Islet precursor cell (in vitro differentiated cells): ENCODE measurements around the gene CSGALNACT2.

ENCODE experiments used
- DNase-seq: peaks from one replicate; pipeline ENCODE4 v3.0.0-alpha.2; 2018

The CSGALNACT2 gene

GRCh38 chr10:43190289-43190688, 52.0 kb downstream of the CSGALNACT2 start:
- DNase-seq: no peak

DNA sequence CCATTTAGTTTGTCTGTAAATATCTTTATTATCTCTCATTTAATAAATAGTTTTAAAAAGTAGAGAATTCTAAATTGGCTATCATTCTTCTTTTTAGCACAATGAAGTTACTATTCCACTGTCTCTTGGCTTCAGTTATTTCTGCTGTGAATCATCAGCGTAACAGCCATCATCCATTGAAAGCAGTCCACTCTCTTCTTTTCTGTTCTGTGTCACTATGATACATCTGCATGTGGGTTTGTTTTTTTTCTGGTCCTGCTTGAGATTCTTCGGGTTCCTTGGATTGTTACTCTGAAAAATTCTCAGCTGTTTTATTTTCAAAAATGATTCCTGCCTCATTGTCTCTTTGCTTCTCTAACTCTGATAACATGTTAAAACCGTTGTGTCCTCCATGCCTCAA, 52.5 kb downstream of the CSGALNACT2 start:
- no peak for DNase-seq

DNA sequence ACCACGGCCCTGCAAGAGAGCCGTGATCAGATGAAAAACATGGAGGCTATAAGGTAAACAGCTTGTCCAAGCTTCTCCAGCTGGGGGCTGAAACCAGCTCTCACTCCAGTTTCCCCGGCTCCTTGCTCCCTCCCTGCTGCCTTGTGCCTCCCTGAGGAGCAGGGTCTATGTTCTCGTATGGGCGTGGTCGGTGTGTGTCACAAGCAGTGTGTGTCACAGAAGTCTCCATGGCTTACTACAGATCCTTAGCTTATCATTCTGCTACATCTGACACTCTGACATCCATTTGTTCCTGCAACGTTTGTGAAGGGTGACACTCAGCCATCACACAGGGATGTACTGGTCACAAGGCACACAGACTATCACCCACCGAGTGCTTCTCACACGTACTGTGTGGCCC, 54.6 kb downstream of the CSGALNACT2 start:
- DNase-seq: no peak

GRCh38 chr10:43193496-43194080, 55.3 kb downstream of the CSGALNACT2 start:
- DNase-seq: no peak

DNA sequence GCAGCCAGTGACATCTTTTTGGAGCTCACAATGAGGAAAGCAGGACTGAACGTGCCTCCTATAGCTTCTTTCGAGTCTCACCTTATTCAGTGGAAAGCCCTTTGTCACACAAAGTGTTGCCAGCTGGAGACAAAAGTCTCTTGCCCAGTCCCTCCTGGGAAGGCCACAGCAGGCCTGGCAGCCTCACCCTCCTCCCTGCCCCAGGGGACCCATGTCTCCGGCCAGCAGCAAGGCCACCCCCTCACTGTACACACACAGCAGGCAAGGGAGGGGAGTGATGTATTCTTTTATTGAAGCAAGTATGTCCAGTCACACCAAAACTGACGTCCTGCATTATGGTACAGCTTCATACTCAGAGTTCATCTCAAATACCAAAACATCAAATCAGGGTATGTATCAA, 56.0 kb downstream of the CSGALNACT2 start:
- DNase-seq: no peak

GRCh38 chr10:43194859-43195258, 56.6 kb downstream of the CSGALNACT2 start:
- no peak for DNase-seq

GRCh38 chr10:43195557-43195956, 57.3 kb downstream of the CSGALNACT2 start:
- DNase-seq: no peak

- DNase-seq: no peak
Measured at GRCh38 chr10:43196131-43196980, 58.1 kb downstream of the CSGALNACT2 start.

- DNase-seq: peak; percentile 46
Measured at GRCh38 chr10:43196981-43197833, 59.0 kb downstream of the CSGALNACT2 start.

DNA sequence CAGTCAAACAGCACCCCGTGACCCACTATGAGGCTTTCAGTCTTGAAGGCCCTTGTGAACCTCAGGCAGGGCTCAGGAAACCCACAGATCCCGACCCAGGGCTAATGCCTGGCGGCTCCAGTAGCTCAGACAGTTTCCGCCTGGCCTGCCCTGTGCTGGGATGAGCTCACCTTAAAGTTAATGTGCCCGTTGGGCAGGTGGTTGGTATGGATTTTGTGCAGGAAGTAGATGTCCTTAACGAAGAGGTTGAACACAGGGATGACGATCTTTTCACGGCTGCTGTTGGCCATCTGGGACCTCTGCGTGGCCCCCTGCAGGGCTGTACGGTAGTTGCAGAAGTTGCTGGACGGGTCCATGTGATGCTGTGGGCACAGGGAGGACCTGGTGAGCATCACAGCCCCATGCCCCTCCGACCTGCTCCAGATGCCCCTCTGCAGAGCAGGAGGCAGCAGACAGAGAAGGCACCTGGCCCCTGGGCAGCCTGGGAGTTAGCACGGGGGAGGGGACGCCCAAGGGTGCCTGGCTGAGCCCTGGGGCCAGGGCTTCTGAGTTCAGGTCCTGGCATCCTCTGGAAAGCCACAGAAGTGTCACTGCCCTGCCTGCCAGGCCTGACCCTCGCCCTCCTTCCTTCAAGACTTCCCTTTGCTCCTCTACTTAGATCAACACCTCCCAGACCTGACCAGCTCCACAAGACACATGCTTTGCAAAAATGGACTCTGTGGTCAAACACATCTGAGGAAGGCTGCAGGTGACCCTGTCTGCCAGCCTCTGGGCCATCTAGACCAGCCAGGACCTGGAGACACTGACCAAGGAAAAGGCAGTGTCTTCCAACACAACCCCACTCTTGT, 59.8 kb downstream of the CSGALNACT2 start:
- DNase-seq: peak; percentile 68

DNA sequence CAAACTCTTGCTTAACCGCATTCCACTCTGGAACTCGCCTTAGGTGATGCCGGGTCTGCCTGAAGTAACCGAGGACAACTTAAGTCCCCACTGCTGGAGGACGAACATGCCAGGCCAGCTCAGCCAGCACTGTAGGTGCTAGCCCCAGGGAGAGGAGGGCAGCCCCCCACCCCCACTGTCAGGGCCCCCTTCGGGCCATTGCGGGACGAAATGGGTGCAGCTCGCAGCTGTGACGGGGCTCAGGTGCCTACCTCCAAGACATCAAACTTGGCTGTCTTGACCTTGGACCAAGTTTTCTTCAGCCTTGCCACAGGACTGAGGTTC, 60.4 kb downstream of the CSGALNACT2 start:
- peak; percentile 49 for DNase-seq

DNA sequence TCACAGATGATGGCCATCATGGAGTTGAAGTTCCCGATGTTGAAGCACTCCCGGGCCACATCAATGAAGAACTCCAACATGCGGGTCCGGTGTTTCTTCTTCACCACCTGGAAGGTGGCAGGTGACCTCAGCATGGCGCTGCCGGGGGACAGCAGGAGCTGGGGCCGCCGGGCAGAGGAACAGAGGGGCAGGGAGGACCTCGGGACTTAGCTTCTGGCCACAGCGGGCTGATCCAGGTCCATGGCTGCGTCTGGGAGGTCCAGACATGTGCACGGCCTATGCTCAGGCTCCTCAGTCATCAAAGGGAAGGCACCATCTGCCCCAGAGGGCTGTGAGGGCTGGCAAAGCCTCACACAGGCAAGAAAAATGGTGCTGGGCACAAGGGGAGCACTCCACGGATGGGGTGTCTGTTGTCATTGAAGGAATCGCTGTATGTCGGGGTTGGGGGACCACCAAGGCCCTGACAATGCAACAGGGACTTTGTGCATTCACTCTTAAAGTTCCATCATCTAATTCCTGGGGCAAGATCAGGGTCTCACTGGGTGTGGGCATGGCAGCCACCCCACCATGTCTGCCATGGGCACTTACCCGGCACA, 60.9 kb downstream of the CSGALNACT2 start:
- DNase-seq: no peak

DNA sequence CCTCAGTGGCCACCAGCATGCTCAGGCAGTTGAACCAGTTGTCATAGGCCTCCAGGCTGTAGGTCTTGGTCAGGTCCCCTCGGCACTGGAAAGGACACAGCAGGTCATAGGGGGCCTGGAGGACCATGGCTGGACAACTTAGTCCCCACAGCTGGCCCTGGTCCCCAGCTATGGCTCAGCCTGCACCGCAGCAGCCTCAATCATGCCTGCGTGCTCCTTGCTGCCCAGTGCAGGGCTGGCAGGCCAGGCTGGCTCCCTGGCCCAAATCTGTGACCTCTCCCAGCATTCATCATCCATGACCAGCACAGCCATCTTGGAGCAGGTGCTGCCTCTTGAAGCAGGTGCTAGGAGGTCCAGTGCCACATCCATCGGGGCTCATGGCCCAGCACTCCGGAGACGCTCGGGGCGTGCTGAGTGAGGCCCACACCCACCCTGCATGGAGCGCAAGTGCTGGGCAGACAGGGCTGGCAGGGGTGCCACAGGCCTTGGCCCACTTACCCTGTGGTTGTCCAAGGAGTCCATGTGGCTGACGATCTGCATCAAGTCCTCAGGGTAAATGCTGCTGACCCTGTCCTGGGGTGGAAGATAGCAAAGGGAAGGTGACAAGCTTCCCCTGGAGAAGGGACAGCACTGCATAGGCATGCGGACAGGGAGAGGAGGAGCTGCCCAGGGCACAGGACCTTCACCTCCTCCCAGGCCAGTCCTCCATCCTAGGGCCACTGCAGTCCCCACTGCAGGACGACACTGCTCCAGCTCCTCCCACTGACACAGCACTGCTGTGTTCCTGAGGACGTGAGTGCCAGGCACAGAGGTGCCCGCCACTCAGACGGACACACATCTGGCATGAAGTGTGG, 61.7 kb downstream of the CSGALNACT2 start:
- DNase-seq: no peak

DNA sequence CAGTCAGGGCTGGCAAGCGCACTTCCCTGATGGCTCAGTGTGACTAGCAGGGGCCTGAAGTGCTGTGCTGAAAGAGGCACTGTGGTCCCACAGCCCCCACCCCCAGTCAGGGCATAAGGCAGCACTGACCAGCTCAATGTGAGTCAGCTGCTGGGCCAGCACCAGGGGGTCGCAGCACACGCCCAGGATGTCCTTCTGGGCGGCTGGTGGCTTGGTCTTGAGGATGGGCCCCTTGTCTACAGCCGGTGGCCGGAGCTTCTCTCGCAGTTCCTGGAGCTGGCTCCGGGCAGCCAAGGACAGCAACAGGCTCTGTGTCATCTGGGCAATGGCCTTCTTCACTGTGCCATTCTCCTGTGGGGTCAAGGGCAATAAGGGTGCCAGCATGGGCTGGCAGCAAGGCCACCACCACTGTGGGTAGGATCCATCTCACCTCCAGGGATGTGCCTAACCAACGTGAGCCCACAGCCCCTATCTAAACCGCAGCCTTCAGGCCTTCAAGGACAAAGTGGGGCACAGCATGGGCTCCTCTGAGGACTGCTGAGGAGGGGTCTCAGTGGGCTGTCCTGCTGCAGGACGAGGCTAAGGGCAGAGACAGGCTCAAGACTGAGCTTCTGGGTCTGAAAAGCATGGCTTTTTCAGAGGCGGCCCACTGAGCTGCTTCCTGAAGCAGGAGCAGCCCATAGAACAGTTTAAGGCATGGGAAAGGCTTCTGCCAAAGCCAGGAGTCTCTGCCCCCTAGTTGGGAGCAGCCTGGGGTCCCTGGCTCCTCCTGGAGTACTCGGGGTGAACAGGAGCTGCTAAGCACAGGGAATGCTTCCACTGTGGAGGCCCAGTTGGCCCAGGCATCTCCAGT, 62.5 kb downstream of the CSGALNACT2 start:
- DNase-seq: no peak

- DNase-seq: peak; percentile 41
Measured at GRCh38 chr10:43201545-43202131, 63.4 kb downstream of the CSGALNACT2 start.

- DNase-seq: peak; percentile 81
Measured at GRCh38 chr10:43202224-43202656, 64.0 kb downstream of the CSGALNACT2 start.

GRCh38 chr10:43202657-43203447, 64.6 kb downstream of the CSGALNACT2 start:
- DNase-seq: peak; percentile 96

DNA sequence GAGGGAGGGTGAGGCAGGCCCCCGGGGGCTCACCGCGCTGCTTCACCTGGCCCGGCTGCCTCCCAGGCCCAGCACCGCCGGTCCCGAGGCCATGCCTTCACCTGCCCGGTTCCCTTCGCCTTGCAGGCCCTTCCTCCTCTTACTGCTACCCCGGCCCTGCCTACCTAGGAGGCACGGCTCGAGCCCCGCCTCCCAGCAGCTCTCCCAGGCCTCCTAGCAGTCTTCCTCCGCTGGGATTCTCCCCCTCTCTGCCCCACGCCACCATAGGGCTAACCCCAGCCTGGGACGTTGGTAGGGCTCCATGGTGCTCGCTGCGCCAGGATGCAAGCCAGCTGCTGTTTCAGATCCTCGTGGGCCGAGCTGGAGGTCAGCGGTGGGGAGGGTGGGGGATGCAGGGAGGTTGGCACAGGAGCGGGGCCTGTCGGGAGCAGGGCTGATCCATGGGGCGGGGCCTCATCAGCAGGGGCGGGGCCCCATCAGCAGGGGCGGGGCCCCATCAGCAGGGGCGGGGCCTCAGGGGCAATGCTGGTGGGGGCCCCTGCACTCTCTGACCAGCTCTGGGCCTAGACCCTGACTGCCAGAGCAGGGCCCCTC, 65.3 kb downstream of the CSGALNACT2 start:
- peak; percentile 89 for DNase-seq
